DND-41 (cell line): Measurements from ENCODE around the gene SIRPA.

ENCODE experiments used
- ATAC-seq: fragments of 200-7000 bp; cut with Tn5 transposase; 3 replicates; pipeline ENCODE4 v1.9.1; 2021; ENCODE audit warnings: low read depth; ENCODE audit not compliant: insufficient read depth
- DNase-seq: peaks from one replicate; pipeline ENCODE4 v3.0.0-alpha.2; 2020
- H2AFZ ChIP-seq: 2 replicates; pipeline ENCODE4 v1.6.0; 2012; ENCODE audit warnings: low read depth, low read length
- H3K27ac ChIP-seq: 2 replicates; pipeline ENCODE4 v1.5.1; 2012; ENCODE audit warnings: low read length, inconsistent platforms
- H3K27me3 ChIP-seq: fragments of 200-600 bp; sonication (generic); 2 replicates; pipeline ENCODE4 v1.6.0; 2012; ENCODE audit warnings: low read length, mild to moderate bottlenecking, inconsistent platforms; ENCODE audit not compliant: insufficient read depth, poor library complexity
- H3K36me3 ChIP-seq: 2 replicates; pipeline ENCODE4 v1.5.1; 2012; ENCODE audit warnings: low read length, inconsistent platforms; ENCODE audit not compliant: insufficient read depth
- H3K4me1 ChIP-seq: 2 replicates; pipeline ENCODE4 v1.5.1; 2012; ENCODE audit warnings: mild to moderate bottlenecking, low read length; ENCODE audit not compliant: insufficient read depth
- H3K4me2 ChIP-seq: 2 replicates; pipeline ENCODE4 v1.6.0; 2012; ENCODE audit warnings: mild to moderate bottlenecking, moderate library complexity, low read length, inconsistent platforms; ENCODE audit not compliant: insufficient read depth
- H3K4me3 ChIP-seq, 2 experiments: fragments of 200-600 bp in 1 of 2; shearing (Covaris generic) in 1 of 2; 2 replicates each; pipeline ENCODE4 v1.5.1; 2012 to 2016; ENCODE audit warnings: inconsistent platforms in 2 of 2, low read length in 2 of 2, mild to moderate bottlenecking in 2 of 2, low read depth in 1 of 2, moderate library complexity in 1 of 2
- H3K79me2 ChIP-seq: 2 replicates; pipeline ENCODE4 v1.6.0; 2012; ENCODE audit warnings: low read length, inconsistent platforms; ENCODE audit not compliant: insufficient read depth
- H3K9ac ChIP-seq: 2 replicates; pipeline ENCODE4 v1.6.0; 2012; ENCODE audit warnings: low read depth, mild to moderate bottlenecking, inconsistent platforms, low read length, moderate library complexity
- H3K9me3 ChIP-seq: 2 replicates; pipeline ENCODE4 v1.5.1; 2012; ENCODE audit warnings: low read length, moderate library complexity, mild to moderate bottlenecking, inconsistent platforms; ENCODE audit not compliant: insufficient read depth, severe bottlenecking
- H4K20me1 ChIP-seq: 2 replicates; pipeline ENCODE4 v1.6.0; 2012; ENCODE audit warnings: low read length; ENCODE audit not compliant: insufficient read depth
- EZH2 ChIP-seq: IDR thresholded peaks from 3 replicates; pipeline ENCODE4 v1.6.1; 2012; ENCODE audit warnings: borderline replicate concordance, low read depth, mild to moderate bottlenecking, moderate library complexity, low read length, inconsistent platforms; ENCODE audit not compliant: severe bottlenecking
- TF ChIP-seq, protein P1 (sequence below): IDR thresholded peaks from 2 replicates; pipeline ENCODE4 v1.5.1; 2012; ENCODE audit warnings: borderline replicate concordance, low read length, moderate library complexity, mild to moderate bottlenecking; ENCODE audit not compliant: poor library complexity, severe bottlenecking; ENCODE audit errors: extremely low read depth

Gene SIRPA

DNA sequence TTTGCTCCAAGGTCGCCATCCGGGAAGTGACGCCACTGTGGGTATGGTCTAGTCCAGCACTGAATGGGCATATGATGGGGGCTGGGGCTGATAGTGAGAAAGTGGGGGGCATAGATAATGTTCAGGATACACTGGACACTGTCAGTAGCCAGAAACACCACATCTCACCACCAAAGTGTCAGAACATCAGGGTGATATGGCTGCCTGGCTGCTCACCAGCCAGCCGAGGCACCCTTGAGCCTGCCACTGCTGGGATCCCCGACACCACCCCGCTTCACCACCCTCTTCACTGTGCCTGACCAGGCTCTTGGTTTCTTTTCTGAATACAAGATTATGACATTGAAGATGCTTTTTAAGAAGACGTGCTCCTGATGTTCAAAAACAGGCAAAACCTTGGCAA lies 46.9 kb downstream of the SIRPA start:
- no peak overlapping the region for H3K9ac ChIP-seq
- no peaks in the 10 kb centered on the region for H3K4me1 ChIP-seq
- DNase-seq: no peak
- no peaks in the 10 kb centered on the region; the same call in 1 of the 2 replicates for H4K20me1 ChIP-seq
- no peak for ATAC-seq
- no peak overlapping the region for H3K4me2 ChIP-seq
- H3K36me3 ChIP-seq: no peaks in the 10 kb centered on the region
- peaks cover 48% of the 10 kb centered on the region for H3K27me3 ChIP-seq
- H3K4me3 ChIP-seq: no peak overlapping the region
- no peak overlapping the region for H3K27ac ChIP-seq
- H3K9me3 ChIP-seq: no peaks in the 10 kb centered on the region
- TF ChIP-seq EZH2: no peak
- TF ChIP-seq, protein P1, sequence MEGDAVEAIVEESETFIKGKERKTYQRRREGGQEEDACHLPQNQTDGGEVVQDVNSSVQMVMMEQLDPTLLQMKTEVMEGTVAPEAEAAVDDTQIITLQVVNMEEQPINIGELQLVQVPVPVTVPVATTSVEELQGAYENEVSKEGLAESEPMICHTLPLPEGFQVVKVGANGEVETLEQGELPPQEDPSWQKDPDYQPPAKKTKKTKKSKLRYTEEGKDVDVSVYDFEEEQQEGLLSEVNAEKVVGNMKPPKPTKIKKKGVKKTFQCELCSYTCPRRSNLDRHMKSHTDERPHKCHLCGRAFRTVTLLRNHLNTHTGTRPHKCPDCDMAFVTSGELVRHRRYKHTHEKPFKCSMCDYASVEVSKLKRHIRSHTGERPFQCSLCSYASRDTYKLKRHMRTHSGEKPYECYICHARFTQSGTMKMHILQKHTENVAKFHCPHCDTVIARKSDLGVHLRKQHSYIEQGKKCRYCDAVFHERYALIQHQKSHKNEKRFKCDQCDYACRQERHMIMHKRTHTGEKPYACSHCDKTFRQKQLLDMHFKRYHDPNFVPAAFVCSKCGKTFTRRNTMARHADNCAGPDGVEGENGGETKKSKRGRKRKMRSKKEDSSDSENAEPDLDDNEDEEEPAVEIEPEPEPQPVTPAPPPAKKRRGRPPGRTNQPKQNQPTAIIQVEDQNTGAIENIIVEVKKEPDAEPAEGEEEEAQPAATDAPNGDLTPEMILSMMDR: no peak
- H2AFZ ChIP-seq: no peak overlapping the region
- H3K79me2 ChIP-seq: no peaks in the 10 kb centered on the region

DNA sequence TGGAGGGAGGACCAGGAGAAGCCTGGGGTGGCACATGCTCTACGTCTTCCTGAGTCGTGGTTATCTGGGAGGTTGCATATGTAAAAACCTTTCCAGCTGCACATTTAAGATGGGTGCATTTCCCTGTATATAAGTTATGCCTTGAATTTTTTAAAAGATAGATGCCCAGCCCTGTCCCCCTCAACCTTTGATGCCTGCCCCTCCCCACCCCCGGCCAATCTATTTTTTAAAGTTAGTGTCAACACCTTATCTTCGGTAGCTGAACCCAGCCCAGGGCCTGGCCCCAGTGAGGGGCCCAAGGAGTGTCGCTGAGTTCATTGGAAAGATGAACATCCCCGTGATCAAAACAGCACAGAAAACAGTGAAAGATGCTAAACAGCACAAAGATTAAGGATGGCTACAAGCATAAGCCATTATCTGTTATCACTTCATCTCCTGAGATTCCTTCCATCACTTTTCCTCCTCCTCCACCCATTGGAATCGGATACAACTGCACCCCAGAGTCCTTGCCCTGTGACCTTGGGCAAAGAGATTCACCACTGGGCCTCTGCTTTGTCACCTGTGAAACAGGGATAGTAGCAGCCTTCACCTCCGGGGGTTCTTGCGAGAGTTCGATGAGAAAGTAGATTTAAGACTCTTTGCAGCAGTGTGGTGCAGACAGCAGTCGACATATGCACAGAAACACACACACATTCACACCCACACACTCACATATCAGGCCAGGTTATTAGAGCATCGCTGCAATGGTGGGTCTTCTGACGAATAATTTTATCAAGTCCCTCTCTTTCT lies 47.5 kb downstream of the SIRPA start:
- no peaks in the 10 kb centered on the region for H3K4me1 ChIP-seq
- no peak for DNase-seq
- H3K9ac ChIP-seq: no peak overlapping the region

DNA sequence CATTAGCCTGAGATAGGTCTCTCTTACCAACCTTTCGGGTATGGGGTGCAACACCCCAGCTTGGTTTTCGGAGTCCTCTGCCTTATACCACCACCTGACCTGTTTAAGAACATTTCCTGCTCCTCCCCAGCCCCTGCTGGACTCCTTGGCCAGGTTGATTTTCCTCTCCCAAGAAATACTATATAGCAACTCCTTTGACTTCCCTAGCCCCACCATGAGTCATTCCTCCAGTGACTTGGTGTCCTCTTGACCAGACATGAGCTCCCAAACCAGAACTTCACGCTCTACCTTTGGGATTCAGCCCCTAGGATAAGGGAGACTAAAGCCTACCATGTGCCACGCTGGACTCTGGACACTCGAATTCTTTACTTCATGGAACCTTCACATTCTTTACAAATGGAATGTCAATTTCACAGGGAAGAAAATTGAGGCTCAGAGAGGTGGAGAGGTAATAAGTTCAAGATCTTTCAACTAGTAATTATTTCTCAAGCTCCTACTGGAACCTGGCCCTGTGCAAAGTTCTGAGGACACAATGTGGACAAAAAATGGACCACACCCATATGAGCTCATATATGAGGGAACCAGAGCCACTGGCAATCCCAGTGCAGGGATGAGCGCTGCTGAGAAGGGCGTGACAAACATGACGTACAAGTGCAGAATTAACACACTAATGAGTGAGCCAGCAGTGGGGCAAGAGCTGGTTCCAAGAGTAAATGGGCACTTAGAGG lies 48.2 kb downstream of the SIRPA start:
- TF ChIP-seq EZH2: no peak
- TF ChIP-seq, protein P1: no peak
- peaks cover 48% of the 10 kb centered on the region for H3K27me3 ChIP-seq
- H4K20me1 ChIP-seq: no peaks in the 10 kb centered on the region; the same call in 1 of the 2 replicates
- no peak overlapping the region for H3K27ac ChIP-seq
- DNase-seq (no peak), ATAC-seq (no peak)
- H2AFZ ChIP-seq: no peak overlapping the region
- no peak overlapping the region for H3K9ac ChIP-seq
- H3K9me3 ChIP-seq: no peaks in the 10 kb centered on the region
- H3K36me3 ChIP-seq: no peaks in the 10 kb centered on the region
- no peaks in the 10 kb centered on the region for H3K79me2 ChIP-seq
- H3K4me2 ChIP-seq: no peak overlapping the region
- no peak overlapping the region for H3K4me3 ChIP-seq
- H3K4me1 ChIP-seq: no peaks in the 10 kb centered on the region

More for the DNA sequence above, 47.5 kb downstream of the SIRPA start:
- H3K27me3 ChIP-seq: peaks cover 48% of the 10 kb centered on the region
- H2AFZ ChIP-seq: no peak overlapping the region
- H3K27ac ChIP-seq: no peak overlapping the region
- H3K79me2 ChIP-seq: no peaks in the 10 kb centered on the region
- H3K36me3 ChIP-seq: no peaks in the 10 kb centered on the region
- no peak for ATAC-seq
- TF ChIP-seq EZH2: no peak
- TF ChIP-seq, protein P1: no peak
- H4K20me1 ChIP-seq: no peaks in the 10 kb centered on the region; the same call in 1 of the 2 replicates
- H3K4me3 ChIP-seq: no peak overlapping the region
- no peak overlapping the region for H3K4me2 ChIP-seq
- no peaks in the 10 kb centered on the region for H3K9me3 ChIP-seq
